ENCODE data around the gene FNDC3B. TPM values are rescaled to one million over a fixed set of nuclear protein-coding genes. Genes with fewer than 3 reads are reported as not detected.

The FNDC3B gene
- polyA plus RNA-seq, 2 of the 4 experiments (the other 2 are of a cell fraction) = 29.5 to 33.6 TPM

GRCh38 chr3:172303181-172303580 is 263.8 kb downstream of the FNDC3B start:
- TF ChIP-seq NR3C1 (IDR thresholded peaks at IDR 0.05) = no peak
- TF ChIP-seq CEBPB (IDR thresholded peaks at IDR 0.05) = no peak
- TF ChIP-seq, protein P1, sequence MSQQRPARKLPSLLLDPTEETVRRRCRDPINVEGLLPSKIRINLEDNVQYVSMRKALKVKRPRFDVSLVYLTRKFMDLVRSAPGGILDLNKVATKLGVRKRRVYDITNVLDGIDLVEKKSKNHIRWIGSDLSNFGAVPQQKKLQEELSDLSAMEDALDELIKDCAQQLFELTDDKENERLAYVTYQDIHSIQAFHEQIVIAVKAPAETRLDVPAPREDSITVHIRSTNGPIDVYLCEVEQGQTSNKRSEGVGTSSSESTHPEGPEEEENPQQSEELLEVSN (IDR thresholded peaks at IDR 0.05; ENCODE audit: borderline replicate concordance, low read depth) = no peak
- TF ChIP-seq EHMT2 (IDR thresholded peaks at IDR 0.05; ENCODE audit: low read depth) = no peak
- TF ChIP-seq FOSL2 (IDR thresholded peaks at IDR 0.05) = no peak
- TF ChIP-seq FOSL2 (CRISPR knock-in tag; IDR thresholded peaks at IDR 0.05) = no peak
- peaks cover 48% of the 10 kb centered on the region for H3K4me1 ChIP-seq
- WGBS (ENCODE audit: missing lambda C conversion rate) = 90% methylated on average over 4 of the region's 4 CpGs
- H3K4me3 ChIP-seq = no peak overlapping the region
- H3K9me3 ChIP-seq = no peaks in the 10 kb centered on the region
- ATAC-seq = no peak
- POLR2A ChIA-PET = no interaction called here
- no peak overlapping the region for H3K4me2 ChIP-seq
- no peak for FAIRE-seq
- CTCF ChIA-PET = no interaction called here
- H3K27ac ChIP-seq = no peak overlapping the region
- no peak for DNase-seq (ENCODE audit: low read depth in 1 of 2, low spot score in 1 of 2)

- Histone ChIP-seq H3K4me2 (no peak overlapping the region), H3K27ac (peak overlapping the region; percentile 28 to 42; a peak in 3 of 6 replicates), H3K4me3 (no peak overlapping the region), H3K9me3 (no peaks in the 10 kb centered on the region), H3K4me1 (peaks cover 49% of the 10 kb centered on the region)
- TF ChIP-seq KDM5A (IDR thresholded peaks at IDR 0.05) (no peak), CBX2 (IDR thresholded peaks at IDR 0.05; ENCODE audit: borderline replicate concordance, low read depth) (no peak)
- TF ChIP-seq, protein P2, sequence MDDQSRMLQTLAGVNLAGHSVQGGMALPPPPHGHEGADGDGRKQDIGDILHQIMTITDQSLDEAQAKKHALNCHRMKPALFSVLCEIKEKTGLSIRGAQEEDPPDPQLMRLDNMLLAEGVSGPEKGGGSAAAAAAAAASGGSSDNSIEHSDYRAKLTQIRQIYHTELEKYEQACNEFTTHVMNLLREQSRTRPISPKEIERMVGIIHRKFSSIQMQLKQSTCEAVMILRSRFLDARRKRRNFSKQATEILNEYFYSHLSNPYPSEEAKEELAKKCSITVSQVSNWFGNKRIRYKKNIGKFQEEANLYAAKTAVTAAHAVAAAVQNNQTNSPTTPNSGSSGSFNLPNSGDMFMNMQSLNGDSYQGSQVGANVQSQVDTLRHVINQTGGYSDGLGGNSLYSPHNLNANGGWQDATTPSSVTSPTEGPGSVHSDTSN (IDR thresholded peaks at IDR 0.05) = no peak
- FAIRE-seq (no peak), DNase-seq (ENCODE audit: low read depth in 1 of 2, low spot score in 1 of 2) (no peak), ATAC-seq (peak; percentile 50 to 60; a peak in 4 of 6 replicates)
- 99% methylated on average over 4 of the region's 4 CpGs for WGBS (ENCODE audit: missing lambda C conversion rate)
- ChIA-PET CTCF (interaction anchor here (0.6 kb wide), 1 partner anchor 251 kb away, joined by 3 read pairs; no protein-coding TSS in a partner anchor), POLR2A (no interaction called here)
Measured at GRCh38 chr3:172303941-172304558, 264.7 kb downstream of the FNDC3B start.

DNA sequence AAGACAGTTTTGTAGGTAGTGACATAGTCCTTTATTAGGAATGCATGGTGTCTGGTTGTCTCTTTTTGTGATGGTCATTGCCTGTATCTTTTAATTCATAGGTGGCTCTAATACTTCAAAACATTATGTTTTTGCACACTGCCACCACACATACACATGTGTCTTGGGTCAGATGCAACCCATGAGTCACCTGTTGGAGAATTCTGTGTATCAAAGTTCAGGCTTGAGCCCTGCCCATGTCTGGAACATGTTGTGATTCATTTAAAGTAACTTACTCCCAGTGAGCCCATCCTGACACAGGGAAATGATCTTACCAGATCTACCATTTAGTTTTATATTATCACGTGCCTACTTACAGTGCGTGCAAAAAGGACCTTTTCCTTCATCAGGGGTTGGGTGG is 266.2 kb downstream of the FNDC3B start:
- H3K4me3 ChIP-seq = no peak overlapping the region

GRCh38 chr3:172305974-172306373 is 266.6 kb downstream of the FNDC3B start:
- WGBS (ENCODE audit: missing lambda C conversion rate) = 86% methylated on average over 2 of the region's 2 CpGs
- peak overlapping the region; percentile 11; the same call in 1 of the 3 replicates for H3K4me3 ChIP-seq
- FAIRE-seq (no peak), DNase-seq (ENCODE audit: low read depth in 1 of 2, low spot score in 1 of 2) (no peak), ATAC-seq (no peak)
- no peaks in the 10 kb centered on the region for H3K9me3 ChIP-seq
- ChIA-PET POLR2A (no interaction called here), CTCF (no interaction called here)
- peaks cover 49% of the 10 kb centered on the region for H3K4me1 ChIP-seq
- peak overlapping the region; percentile 67 to 78 for H3K27ac ChIP-seq
- H3K4me2 ChIP-seq = peak overlapping the region; percentile 73
- TF ChIP-seq ESRRA (IDR thresholded peaks at IDR 0.05; ENCODE audit: borderline replicate concordance, low read length) = no peak
- TF ChIP-seq, protein P2 (IDR thresholded peaks at IDR 0.05) = no peak
- TF ChIP-seq GATA3 (IDR thresholded peaks at IDR 0.05; ENCODE audit: borderline replicate concordance) = no peak
- no peak for TF ChIP-seq RFX5 (IDR thresholded peaks at IDR 0.05)
- TF ChIP-seq, protein P3, sequence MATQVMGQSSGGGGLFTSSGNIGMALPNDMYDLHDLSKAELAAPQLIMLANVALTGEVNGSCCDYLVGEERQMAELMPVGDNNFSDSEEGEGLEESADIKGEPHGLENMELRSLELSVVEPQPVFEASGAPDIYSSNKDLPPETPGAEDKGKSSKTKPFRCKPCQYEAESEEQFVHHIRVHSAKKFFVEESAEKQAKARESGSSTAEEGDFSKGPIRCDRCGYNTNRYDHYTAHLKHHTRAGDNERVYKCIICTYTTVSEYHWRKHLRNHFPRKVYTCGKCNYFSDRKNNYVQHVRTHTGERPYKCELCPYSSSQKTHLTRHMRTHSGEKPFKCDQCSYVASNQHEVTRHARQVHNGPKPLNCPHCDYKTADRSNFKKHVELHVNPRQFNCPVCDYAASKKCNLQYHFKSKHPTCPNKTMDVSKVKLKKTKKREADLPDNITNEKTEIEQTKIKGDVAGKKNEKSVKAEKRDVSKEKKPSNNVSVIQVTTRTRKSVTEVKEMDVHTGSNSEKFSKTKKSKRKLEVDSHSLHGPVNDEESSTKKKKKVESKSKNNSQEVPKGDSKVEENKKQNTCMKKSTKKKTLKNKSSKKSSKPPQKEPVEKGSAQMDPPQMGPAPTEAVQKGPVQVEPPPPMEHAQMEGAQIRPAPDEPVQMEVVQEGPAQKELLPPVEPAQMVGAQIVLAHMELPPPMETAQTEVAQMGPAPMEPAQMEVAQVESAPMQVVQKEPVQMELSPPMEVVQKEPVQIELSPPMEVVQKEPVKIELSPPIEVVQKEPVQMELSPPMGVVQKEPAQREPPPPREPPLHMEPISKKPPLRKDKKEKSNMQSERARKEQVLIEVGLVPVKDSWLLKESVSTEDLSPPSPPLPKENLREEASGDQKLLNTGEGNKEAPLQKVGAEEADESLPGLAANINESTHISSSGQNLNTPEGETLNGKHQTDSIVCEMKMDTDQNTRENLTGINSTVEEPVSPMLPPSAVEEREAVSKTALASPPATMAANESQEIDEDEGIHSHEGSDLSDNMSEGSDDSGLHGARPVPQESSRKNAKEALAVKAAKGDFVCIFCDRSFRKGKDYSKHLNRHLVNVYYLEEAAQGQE (IDR thresholded peaks at IDR 0.05) = no peak
- no peak for TF ChIP-seq EP300 (IDR thresholded peaks at IDR 0.05)
- TF ChIP-seq KDM1A (IDR thresholded peaks at IDR 0.05; ENCODE audit: low read depth) = no peak
- TF ChIP-seq EHF (CRISPR knock-in tag; IDR thresholded peaks at IDR 0.05) = no peak
- no peak for TF ChIP-seq MYC (IDR thresholded peaks at IDR 0.05; ENCODE audit: borderline replicate concordance, low read length)
- TF ChIP-seq, protein P4, sequence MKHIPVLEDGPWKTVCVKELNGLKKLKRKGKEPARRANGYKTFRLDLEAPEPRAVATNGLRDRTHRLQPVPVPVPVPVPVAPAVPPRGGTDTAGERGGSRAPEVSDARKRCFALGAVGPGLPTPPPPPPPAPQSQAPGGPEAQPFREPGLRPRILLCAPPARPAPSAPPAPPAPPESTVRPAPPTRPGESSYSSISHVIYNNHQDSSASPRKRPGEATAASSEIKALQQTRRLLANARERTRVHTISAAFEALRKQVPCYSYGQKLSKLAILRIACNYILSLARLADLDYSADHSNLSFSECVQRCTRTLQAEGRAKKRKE (CRISPR knock-in tag; IDR thresholded peaks at IDR 0.05; ENCODE audit: low read depth) = no peak
- TF ChIP-seq NR3C1 (IDR thresholded peaks at IDR 0.05) = no peak
- no peak for TF ChIP-seq NFE2L2 (conservative IDR thresholded peaks at IDR 0.05; ENCODE audit: low read length)

More for the DNA sequence above, 266.2 kb downstream of the FNDC3B start:
- peak overlapping the region; percentile 73 for H3K4me2 ChIP-seq
- TF ChIP-seq HOXB13 (CRISPR knock-in tag; IDR thresholded peaks at IDR 0.05; ENCODE audit: low read depth) = no peak
- TF ChIP-seq FOSL2 (IDR thresholded peaks at IDR 0.05) = peak; percentile 38; the same call in 1 of the 2 replicates
- TF ChIP-seq FOSL2 (CRISPR knock-in tag; IDR thresholded peaks at IDR 0.05) = peak; percentile 69
- no peak for TF ChIP-seq BHLHE40 (IDR thresholded peaks at IDR 0.05; ENCODE audit: low read depth, low read length)
- no peak for TF ChIP-seq NR3C1 (IDR thresholded peaks at IDR 0.05)
- TF ChIP-seq CHD2 (IDR thresholded peaks at IDR 0.05; ENCODE audit: low read length, partially characterized antibody) = no peak
- TF ChIP-seq JUN (IDR thresholded peaks at IDR 0.05) = no peak
- TF ChIP-seq RNF2 (IDR thresholded peaks at IDR 0.05; ENCODE audit: borderline replicate concordance, low read depth) = no peak
- no peaks in the 10 kb centered on the region for H3K9me3 ChIP-seq
- peak; percentile 13 to 62 for DNase-seq (ENCODE audit: low read depth in 1 of 2, low spot score in 1 of 2)
- peak overlapping the region; percentile 67 to 78; a peak in 5 of 6 replicates for H3K27ac ChIP-seq
- peaks cover 49% of the 10 kb centered on the region for H3K4me1 ChIP-seq
- POLR2A ChIA-PET = no interaction called here
- 70% methylated on average over 2 of the region's 2 CpGs for WGBS (ENCODE audit: missing lambda C conversion rate)
- peak; percentile 81 to 95 for ATAC-seq
- FAIRE-seq = no peak
- CTCF ChIA-PET = no interaction called here

Measured in A549 (cell line).